HEK293T (cell line): ENCODE measurements around the gene GNA12.

Experiments used
- BHLHE40 ChIP-seq: fragments of 450-650 bp; IDR thresholded peaks from 2 replicates; pipeline ENCODE4 v1.6.1; 2016; ENCODE audit warnings: mild to moderate bottlenecking, moderate library complexity, borderline replicate concordance
- ELF4 ChIP-seq: fragments of 450-650 bp; IDR thresholded peaks from 2 replicates; pipeline ENCODE4 v1.6.1; 2017; ENCODE audit warnings: antibody characterized with exemption
- FOXA1 ChIP-seq: fragments of 450-650 bp; IDR thresholded peaks from 2 replicates; pipeline ENCODE4 v1.6.1; 2016; ENCODE audit warnings: mild to moderate bottlenecking
- FOXK2 ChIP-seq: fragments of 450-650 bp; IDR thresholded peaks from 2 replicates; pipeline ENCODE4 v1.6.1; 2016; ENCODE audit warnings: mild to moderate bottlenecking
- HDGF ChIP-seq: fragments of 450-650 bp; IDR thresholded peaks from 2 replicates; pipeline ENCODE4 v1.6.1; 2017; ENCODE audit warnings: antibody characterized with exemption, borderline replicate concordance
- PKNOX1 ChIP-seq: fragments of 450-650 bp; IDR thresholded peaks from 2 replicates; pipeline ENCODE4 v1.6.1; 2016
- SP1 ChIP-seq: fragments of 450-650 bp; IDR thresholded peaks from 2 replicates; pipeline ENCODE4 v1.6.1; 2017
- SUZ12 ChIP-seq: fragments of 450-650 bp; IDR thresholded peaks from 2 replicates; pipeline ENCODE4 v1.6.1; 2016; ENCODE audit warnings: mild to moderate bottlenecking
- TARDBP ChIP-seq: fragments of 450-650 bp; IDR thresholded peaks from 2 replicates; pipeline ENCODE4 v1.6.1; 2016

- no peak for TF ChIP-seq FOXA1
- no peak for TF ChIP-seq HDGF
- no peak for TF ChIP-seq PKNOX1
- no peak for TF ChIP-seq SP1
- TF ChIP-seq BHLHE40 = no peak
- TF ChIP-seq TARDBP = no peak
- no peak for TF ChIP-seq FOXK2
- TF ChIP-seq SUZ12 = no peak
- TF ChIP-seq ELF4 = no peak
Measured at GRCh38 chr7:2787251-2787951, 56.7 kb downstream of the GNA12 start.
